Left lung (tissue), 10 donors: ENCODE measurements around the gene LRRC4B. TPM values are rescaled to one million over a fixed set of nuclear protein-coding genes. Genes with fewer than 3 reads are reported as not detected.
"Not testable (repeated sequence)": the region's sequence is repeated elsewhere in the genome, so short reads cannot be mapped to it uniquely, and the experiment has no call there.

ENCODE experiments used
- ATAC-seq: fragments of 200-7000 bp; cut with Tn5 transposase; one replicate; pipeline ENCODE4 v1.9.1; 2020; ENCODE audit warnings: moderate library complexity
- DNase-seq, 4 donors: peaks; one replicate each; pipeline ENCODE4 v3.0.0-alpha.2; 2013 to 2020
- H3K27ac ChIP-seq, 2 donors: fragments of 200-600 bp; sonication (generic) in 1 of 2; one replicate each; pipeline versions ENCODE4 v1.5.0 to v1.8.0; 2020 to 2021
- H3K27me3 ChIP-seq, 2 donors: fragments of 200-600 bp; sonication (generic) in 1 of 2; one replicate each; pipeline versions ENCODE4 v1.5.0 to v1.8.0; 2020 to 2021
- H3K36me3 ChIP-seq, 2 donors: fragments of 200-600 bp; sonication (generic) in 1 of 2; one replicate each; pipeline versions ENCODE4 v1.5.0 to v1.8.0; 2020 to 2021
- H3K4me1 ChIP-seq, 2 donors: fragments of 200-600 bp; one replicate each; pipeline ENCODE4 v1.8.0; 2021
- H3K4me3 ChIP-seq, 2 donors: fragments of 200-600 bp; sonication (generic) in 1 of 2; one replicate each; pipeline versions ENCODE4 v1.5.0 to v1.8.0; 2020 to 2021; ENCODE audit warnings: mild to moderate bottlenecking in 1 of 2
- H3K9me3 ChIP-seq, 2 donors: fragments of 200-600 bp; sonication (generic) in 1 of 2; one replicate each; pipeline versions ENCODE4 v1.5.0 to v1.8.0; 2020 to 2021
- intact Hi-C, 2 donors: fragments of 100-400 bp; cut with DNase I; formaldehyde crosslinking; loops; one replicate each; pipeline versions ENCODE4 v1.11.2 to v1.14.2; 2022
- polyA plus RNA-seq, 6 donors: library from polyadenylated mRNA; unstranded; fragments of 120-200 nt; gene quantifications; one replicate each; pipeline ENCODE4 v1.2.1, GENCODE V29; 2013; ENCODE audit not compliant: insufficient read length in 6 of 6
- total RNA-seq, 2 donors: library from RNA; stranded (reverse); fragmentation: NEBNext Ultra II Directional; extraction: Animal tissue kit (Norgen Biotek cat#: 25700); gene quantifications; one replicate each; pipeline ENCODE4 v1.2.1, GENCODE V29; 2021
- TF ChIP-seq, protein P1 (sequence below), 2 donors: fragments of 200-600 bp; sonication (generic) in 1 of 2; IDR thresholded peaks; one replicate each; pipeline versions ENCODE4 v1.5.0 to v1.8.0; 2021; ENCODE audit warnings: antibody characterized with exemption in 2 of 2
- donor health status: DM: no; HTN: yes; CAD: no.
- donor health status: DM: no; HTN: no; CAD: no.

Gene LRRC4B
- total and polyA plus RNA-seq, 8 donors: 2.8 to 14.3 (median 10.0) TPM

DNA sequence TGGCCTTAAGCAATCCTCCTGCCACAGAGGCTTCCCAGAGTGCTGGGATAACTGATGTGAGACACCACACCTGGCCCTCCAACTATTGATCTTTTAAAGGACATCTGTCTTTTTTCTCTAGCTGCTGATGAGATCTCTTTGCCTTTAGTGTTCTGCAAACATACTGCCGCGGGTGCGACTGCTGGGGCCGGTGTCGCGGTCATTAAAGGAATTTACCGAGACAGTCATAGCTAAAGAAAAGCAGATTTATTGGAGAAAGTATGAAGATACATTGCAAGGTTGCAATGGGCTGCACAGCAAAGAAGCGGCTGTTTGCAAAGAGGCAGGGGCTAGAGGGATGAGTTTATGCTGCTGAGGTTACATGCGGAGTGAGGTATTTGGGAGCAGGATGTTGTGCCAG, 31.2 kb upstream of the LRRC4B start:
- Histone ChIP-seq H3K9me3 (no peaks in the 10 kb centered on the region), H3K4me1 (no peaks in the 10 kb centered on the region), H3K27ac (no peak overlapping the region), H3K4me3 (no peak overlapping the region), H3K27me3 (peaks cover 0 to 63% of the 10 kb centered on the region in 2 donors), H3K36me3 (no peaks in the 10 kb centered on the region)
- TF ChIP-seq, protein P1, sequence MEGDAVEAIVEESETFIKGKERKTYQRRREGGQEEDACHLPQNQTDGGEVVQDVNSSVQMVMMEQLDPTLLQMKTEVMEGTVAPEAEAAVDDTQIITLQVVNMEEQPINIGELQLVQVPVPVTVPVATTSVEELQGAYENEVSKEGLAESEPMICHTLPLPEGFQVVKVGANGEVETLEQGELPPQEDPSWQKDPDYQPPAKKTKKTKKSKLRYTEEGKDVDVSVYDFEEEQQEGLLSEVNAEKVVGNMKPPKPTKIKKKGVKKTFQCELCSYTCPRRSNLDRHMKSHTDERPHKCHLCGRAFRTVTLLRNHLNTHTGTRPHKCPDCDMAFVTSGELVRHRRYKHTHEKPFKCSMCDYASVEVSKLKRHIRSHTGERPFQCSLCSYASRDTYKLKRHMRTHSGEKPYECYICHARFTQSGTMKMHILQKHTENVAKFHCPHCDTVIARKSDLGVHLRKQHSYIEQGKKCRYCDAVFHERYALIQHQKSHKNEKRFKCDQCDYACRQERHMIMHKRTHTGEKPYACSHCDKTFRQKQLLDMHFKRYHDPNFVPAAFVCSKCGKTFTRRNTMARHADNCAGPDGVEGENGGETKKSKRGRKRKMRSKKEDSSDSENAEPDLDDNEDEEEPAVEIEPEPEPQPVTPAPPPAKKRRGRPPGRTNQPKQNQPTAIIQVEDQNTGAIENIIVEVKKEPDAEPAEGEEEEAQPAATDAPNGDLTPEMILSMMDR (IDR thresholded peaks at IDR 0.05): no peak
- no peak for ATAC-seq
- intact Hi-C loops: no loop called here
- no peak for DNase-seq

- H3K9me3 ChIP-seq: no peaks in the 10 kb centered on the region
- H3K4me3 ChIP-seq: no peak overlapping the region
- H3K27ac ChIP-seq: no peak overlapping the region
- H3K4me1 ChIP-seq: no peaks in the 10 kb centered on the region
- ATAC-seq: no peak
- H3K36me3 ChIP-seq: no peaks in the 10 kb centered on the region
- intact Hi-C loops: no loop called here
- TF ChIP-seq, protein P1 (IDR thresholded peaks at IDR 0.05): no peak
- H3K27me3 ChIP-seq: peaks cover 0 to 28% of the 10 kb centered on the region in 2 donors
- no peak for DNase-seq
Measured at GRCh38 chr19:50590191-50590590, 22.0 kb upstream of the LRRC4B start.

- H3K27ac ChIP-seq, ATAC-seq, H3K9me3 ChIP-seq, H3K4me1 ChIP-seq, intact Hi-C loops, H3K36me3 ChIP-seq, DNase-seq, H3K4me3 ChIP-seq: not testable (repeated sequence)
- peaks cover 0 to 38% of the 10 kb centered on the region in 2 donors for H3K27me3 ChIP-seq
Measured at GRCh38 chr19:50581795-50582660, 13.8 kb upstream of the LRRC4B start.

- H3K27ac ChIP-seq: no peak overlapping the region
- no peak for DNase-seq
- ATAC-seq: no peak
- H3K9me3 ChIP-seq: no peaks in the 10 kb centered on the region
- H3K4me1 ChIP-seq: no peaks in the 10 kb centered on the region
- intact Hi-C loops: no loop called here
- no peaks in the 10 kb centered on the region for H3K36me3 ChIP-seq
- H3K27me3 ChIP-seq: peaks cover 0 to 31% of the 10 kb centered on the region in 2 donors
- no peak overlapping the region for H3K4me3 ChIP-seq
- TF ChIP-seq, protein P1 (IDR thresholded peaks at IDR 0.05): no peak
Measured at GRCh38 chr19:50580970-50581634, 12.9 kb upstream of the LRRC4B start.

- H3K36me3 ChIP-seq: no peaks in the 10 kb centered on the region
- intact Hi-C loops: no loop called here
- H3K4me3 ChIP-seq: no peak overlapping the region
- H3K4me1 ChIP-seq: no peaks in the 10 kb centered on the region
- TF ChIP-seq, protein P1 (IDR thresholded peaks at IDR 0.05): no peak
- no peak for DNase-seq
- peaks cover 0 to 36% of the 10 kb centered on the region in 2 donors for H3K27me3 ChIP-seq
- no peak overlapping the region for H3K27ac ChIP-seq
- ATAC-seq: no peak
- H3K9me3 ChIP-seq: no peaks in the 10 kb centered on the region
Measured at GRCh38 chr19:50580240-50580639, 12.0 kb upstream of the LRRC4B start.

GRCh38 chr19:50576769-50577168, 8.5 kb upstream of the LRRC4B start:
- ATAC-seq, H3K36me3 ChIP-seq, H3K4me3 ChIP-seq, intact Hi-C loops, H3K4me1 ChIP-seq, DNase-seq, H3K9me3 ChIP-seq, H3K27ac ChIP-seq: not testable (repeated sequence)
- peaks cover 0 to 52% of the 10 kb centered on the region in 2 donors for H3K27me3 ChIP-seq
